Heart left ventricle (tissue), 16 donors: ENCODE results near the gene PPP1R8. TPM values are rescaled to one million over a fixed set of nuclear protein-coding genes. Genes with fewer than 3 reads are reported as not detected.
"Not testable (repeated sequence)": the region's sequence is repeated elsewhere in the genome, so short reads cannot be mapped to it uniquely, and the experiment has no call there.

Experiments used
- ATAC-seq, 4 donors: fragments of 200-7000 bp; cut with Tn5 transposase; one replicate each; pipeline ENCODE4 v1.9.1; 2020 to 2022; ENCODE audit warnings: moderate library complexity in 4 of 4, mild to moderate bottlenecking in 3 of 4, moderate number of reproducible peaks in 1 of 4
- DNase-seq, 5 donors: peaks; one replicate each; pipeline ENCODE4 v3.0.0-alpha.2; 2020
- H3K27ac ChIP-seq, 12 donors: fragments of 200-600 bp; sonication (generic) in 4 of 12; one replicate each; pipeline versions ENCODE4 v1.5.0 to v1.8.0; 2016 to 2022; ENCODE audit warnings: mild to moderate bottlenecking in 2 of 12
- H3K27me3 ChIP-seq, 9 donors: fragments of 200-600 bp; sonication (generic) in 2 of 9; one replicate each; pipeline versions ENCODE4 v1.5.1 to v1.8.0; 2016 to 2022; ENCODE audit warnings: mild to moderate bottlenecking in 3 of 9
- H3K36me3 ChIP-seq, 9 donors: fragments of 200-600 bp; sonication (generic) in 2 of 9; one replicate each; pipeline versions ENCODE4 v1.5.0 to v1.8.0; 2018 to 2022; ENCODE audit warnings: mild to moderate bottlenecking in 2 of 9
- H3K4me1 ChIP-seq, 12 donors: fragments of 200-600 bp; sonication (generic) in 4 of 12; one replicate each; pipeline versions ENCODE4 v1.5.0 to v1.8.0; 2016 to 2022; ENCODE audit warnings: mild to moderate bottlenecking in 3 of 12
- H3K4me3 ChIP-seq, 12 donors: fragments of 200-600 bp; sonication (generic) in 4 of 12; one replicate each; pipeline versions ENCODE4 v1.5.0 to v1.8.0; 2017 to 2022; ENCODE audit warnings: mild to moderate bottlenecking in 9 of 12, moderate library complexity in 4 of 12
- H3K9me3 ChIP-seq, 12 donors: fragments of 200-600 bp; sonication (generic) in 4 of 12; one replicate each; pipeline versions ENCODE4 v1.5.0 to v1.8.0; 2016 to 2022; ENCODE audit warnings: mild to moderate bottlenecking in 1 of 12
- POLR2A ChIP-seq, 2 donors: fragments of 450-650 bp; IDR thresholded peaks; one replicate each; pipeline ENCODE4 v1.6.1; 2017; ENCODE audit warnings: antibody characterized with exemption in 2 of 2, mild to moderate bottlenecking in 2 of 2, moderate library complexity in 2 of 2
- WGBS, 4 donors: extraction: QIAGEN DNeasy Blood & Tissue Kit in 2 of 4; methylation state at CpG; one replicate each; pipeline versions ENCODE4 v1.1.5 to v1.1.7; 2013 to 2018; 5-methylcytosine and 5-hydroxymethylcytosine counted together
- intact Hi-C, 10 donors: fragments of 100-400 bp; cut with DNase I; formaldehyde crosslinking; loops; one replicate each; pipeline versions ENCODE4 v1.11.1 to v1.14.2; 2022
- polyA plus RNA-seq, 2 donors: library from polyadenylated mRNA; stranded (reverse); fragments of 200-250 nt; gene quantifications; one replicate each; pipeline ENCODE4 v1.2.3, GENCODE V29; 2013
- total RNA-seq, 9 donors: library from RNA; depleted of rRNA in 2 of 9; stranded (reverse); fragments of >200 nt in 2 of 9; fragmentation: NEBNext Ultra II Directional in 3 of 9; extraction: Animal tissue kit (Norgen Biotek cat#: 25700) in 3 of 9; gene quantifications; one replicate each; pipeline versions ENCODE4 v1.1.0 to v1.2.4, GENCODE V29; 2016 to 2023
- TF ChIP-seq, protein P1 (sequence below), 12 donors: fragments of 200-600 bp; sonication (generic) in 4 of 12; IDR thresholded peaks; one replicate each; pipeline versions ENCODE4 v1.5.0 to v1.8.0; 2018 to 2022; ENCODE audit warnings: antibody characterized with exemption in 12 of 12, mild to moderate bottlenecking in 5 of 12
- donor health status: ischemic (EF 13 %, LVEDD 7.1; RV severe dilation, severe dysfunction).
- donor health status: healthy with polysubstance abuse.
- donor health status: DM: no; HTN: yes; CAD: no.
- donor health status: DM: no; HTN: no; CAD: no.
- donor health status: ischemic (EF 25% LVEDD 6.9; RV normal size, moderate dysfunction).
- donor health status: ischemic (EF 25% LVEDD 5.7; RV mildly dilated, moderate dysfunction).
- donor health status: healthy.
- donor health status: DM: yes; HTN: yes; CAD: no.
- donor health status: ischemic (EF 35%, LVEDD 5.7; RV mildly dilated, moderate dysfunction).
- donor health status: nonischemic (EF 11% LVEDD 7.7; RV severe dilation, severe dysfunction).
- donor health status: DM: yes; HTN: yes; CAD: no.
- donor health status: PGD.
- donor health status: ischemic (EF 29% LVEDD 5.4; RV normal size, mild dysfunction).
- donor health status: nonischemic (EF 23%, LVEDD 6.1; RV moderate dilation, normal function).

Gene PPP1R8
- total and polyA plus RNA-seq, 11 donors, result 13.3 to 32.9 (median 25.1) TPM

DNA sequence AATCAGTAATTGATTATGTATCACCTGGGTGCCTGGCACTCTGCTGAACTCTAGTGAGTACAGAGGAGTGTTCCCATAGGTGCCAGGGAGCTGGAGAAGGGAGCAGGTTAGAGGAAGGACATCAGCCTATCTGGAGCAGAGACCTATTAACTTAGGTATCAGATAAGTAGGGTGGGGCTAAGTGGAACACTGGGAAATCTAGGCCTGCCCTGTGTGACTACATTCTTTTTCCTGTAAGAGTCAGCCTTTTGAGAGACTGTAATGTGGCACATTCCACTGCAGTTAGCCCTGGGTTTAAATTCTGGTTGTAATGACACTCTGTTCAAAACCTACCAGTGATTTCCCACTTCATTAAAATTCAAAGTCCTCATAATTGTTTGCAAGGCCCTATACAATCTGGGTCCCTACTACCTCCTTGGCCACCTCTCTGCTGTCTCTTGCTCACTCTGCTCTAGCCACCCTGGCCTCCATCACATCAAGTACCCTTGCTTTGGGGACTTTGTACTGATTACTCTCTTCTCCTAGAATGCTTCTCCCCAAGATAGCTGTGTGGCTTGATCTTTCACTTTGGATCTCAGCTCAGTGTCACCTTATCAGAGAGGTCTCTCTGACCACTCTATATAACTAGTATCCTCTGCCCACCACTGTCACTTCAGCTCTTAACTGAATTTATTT is 44.7 kb upstream of the PPP1R8 start:
- Histone ChIP-seq H3K4me3 (no peak overlapping the region), H3K9me3 (no peaks in the 10 kb centered on the region), H3K27me3 (no peaks in the 10 kb centered on the region), H3K27ac (peak overlapping the region in 2 of 12 donors; percentile 16 to 18), H3K36me3 (peaks cover 0 to 28% (median 11%) of the 10 kb centered on the region in 9 donors), H3K4me1 (peaks cover 5 to 88% (median 41%) of the 10 kb centered on the region in 12 donors)
- DNase-seq (no peak), ATAC-seq (peak in 2 of 4 donors; percentile 36 to 44)
- intact Hi-C loops, result no loop called here
- TF ChIP-seq, protein P1, sequence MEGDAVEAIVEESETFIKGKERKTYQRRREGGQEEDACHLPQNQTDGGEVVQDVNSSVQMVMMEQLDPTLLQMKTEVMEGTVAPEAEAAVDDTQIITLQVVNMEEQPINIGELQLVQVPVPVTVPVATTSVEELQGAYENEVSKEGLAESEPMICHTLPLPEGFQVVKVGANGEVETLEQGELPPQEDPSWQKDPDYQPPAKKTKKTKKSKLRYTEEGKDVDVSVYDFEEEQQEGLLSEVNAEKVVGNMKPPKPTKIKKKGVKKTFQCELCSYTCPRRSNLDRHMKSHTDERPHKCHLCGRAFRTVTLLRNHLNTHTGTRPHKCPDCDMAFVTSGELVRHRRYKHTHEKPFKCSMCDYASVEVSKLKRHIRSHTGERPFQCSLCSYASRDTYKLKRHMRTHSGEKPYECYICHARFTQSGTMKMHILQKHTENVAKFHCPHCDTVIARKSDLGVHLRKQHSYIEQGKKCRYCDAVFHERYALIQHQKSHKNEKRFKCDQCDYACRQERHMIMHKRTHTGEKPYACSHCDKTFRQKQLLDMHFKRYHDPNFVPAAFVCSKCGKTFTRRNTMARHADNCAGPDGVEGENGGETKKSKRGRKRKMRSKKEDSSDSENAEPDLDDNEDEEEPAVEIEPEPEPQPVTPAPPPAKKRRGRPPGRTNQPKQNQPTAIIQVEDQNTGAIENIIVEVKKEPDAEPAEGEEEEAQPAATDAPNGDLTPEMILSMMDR (IDR thresholded peaks at IDR 0.05), result no peak
- TF ChIP-seq POLR2A (IDR thresholded peaks at IDR 0.05), result no peak

DNA sequence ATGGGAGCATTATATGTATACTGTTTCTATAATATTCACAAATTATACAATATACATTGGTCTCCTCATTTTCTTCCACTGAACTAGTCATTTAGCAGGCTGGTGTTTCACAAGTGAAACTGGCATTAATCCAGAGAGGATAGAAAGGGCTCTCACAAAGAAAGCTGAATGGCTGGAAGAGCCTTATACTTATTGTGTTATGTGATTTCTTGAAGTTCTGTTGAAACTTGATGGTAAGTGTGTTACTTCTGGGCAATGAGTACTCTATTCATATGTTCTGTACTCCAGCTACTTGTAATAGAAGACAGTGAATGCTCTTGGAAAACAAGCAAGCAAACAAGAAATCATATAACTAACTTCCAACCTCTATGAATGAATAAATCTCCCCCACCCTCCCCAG is 42.7 kb upstream of the PPP1R8 start:
- DNase-seq (no peak), ATAC-seq (no peak)
- intact Hi-C loops, result no loop called here
- TF ChIP-seq POLR2A (IDR thresholded peaks at IDR 0.05), result no peak
- TF ChIP-seq, protein P1 (IDR thresholded peaks at IDR 0.05), result no peak
- Histone ChIP-seq H3K4me3 (no peak overlapping the region), H3K9me3 (no peaks in the 10 kb centered on the region), H3K27me3 (no peaks in the 10 kb centered on the region), H3K36me3 (peaks cover 0 to 31% (median 21%) of the 10 kb centered on the region in 9 donors), H3K4me1 (peaks cover 5 to 70% (median 40%) of the 10 kb centered on the region in 12 donors), H3K27ac (peak overlapping the region in 2 of 12 donors; percentile 56 to 63)

DNA sequence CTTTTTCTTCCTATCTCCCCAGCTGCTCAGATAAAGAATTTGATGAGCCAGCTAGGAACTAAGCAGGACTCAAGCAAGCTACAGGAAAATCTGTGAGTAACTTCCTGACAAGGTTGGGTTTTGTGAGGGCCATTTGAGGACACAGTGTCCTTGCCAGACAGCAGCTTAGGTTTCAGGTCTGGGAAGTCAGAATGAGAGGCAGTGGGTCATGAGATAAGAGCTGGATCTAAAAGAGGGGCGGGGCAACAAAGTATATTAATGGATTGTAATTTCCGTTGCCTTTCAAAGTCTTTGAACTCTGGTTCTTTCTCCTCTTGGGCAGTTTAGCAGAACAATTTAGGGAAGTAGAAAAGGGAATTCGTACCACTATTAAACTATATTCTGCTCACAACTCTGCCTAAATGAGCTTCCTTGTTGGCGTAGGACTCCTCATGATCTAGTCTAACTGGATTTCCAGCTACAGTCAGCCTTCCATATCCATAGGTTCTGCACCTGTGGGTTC is 41.0 kb upstream of the PPP1R8 start:
- WGBS, 4 donors, result 37 to 45% (median 43%) methylated on average over 4 of the region's 4 CpGs
- peak overlapping the region in 10 of 12 donors; percentile 4 to 63 (median 50) for H3K27ac ChIP-seq
- H3K9me3 ChIP-seq, result no peaks in the 10 kb centered on the region
- H3K36me3 ChIP-seq, result peaks cover 3 to 48% (median 38%) of the 10 kb centered on the region in 9 donors
- intact Hi-C loops, result no loop called here
- DNase-seq (peak in 4 of 5 donors; percentile 35 to 51 (median 46)), ATAC-seq (peak; percentile 89 to 97 (median 91))
- peaks cover 5 to 60% (median 29%) of the 10 kb centered on the region in 12 donors for H3K4me1 ChIP-seq
- no peak overlapping the region for H3K4me3 ChIP-seq
- H3K27me3 ChIP-seq, result no peaks in the 10 kb centered on the region
- TF ChIP-seq, protein P1 (IDR thresholded peaks at IDR 0.05), result no peak
- TF ChIP-seq POLR2A (IDR thresholded peaks at IDR 0.05), result no peak

DNA sequence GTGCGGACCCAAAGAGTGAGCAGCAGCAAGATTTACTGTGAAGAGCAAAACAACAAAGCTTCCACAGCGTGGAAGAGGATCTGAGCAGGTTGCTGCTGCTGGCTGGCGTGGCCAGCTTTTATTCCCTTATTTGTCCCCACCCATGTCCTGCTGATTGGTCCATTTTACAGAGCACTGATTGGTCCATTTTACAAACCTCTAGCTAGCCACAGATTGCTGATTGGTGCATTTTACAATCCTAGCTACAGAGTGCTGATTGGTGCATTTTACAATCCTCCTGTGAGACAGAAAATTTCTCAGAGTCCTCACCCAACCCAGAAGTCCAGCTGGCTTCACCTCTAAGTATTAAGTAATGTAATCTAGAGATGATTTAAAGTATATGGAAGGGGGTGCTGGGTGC is 40.3 kb upstream of the PPP1R8 start:
- H3K36me3 ChIP-seq, result peaks cover 3 to 55% (median 45%) of the 10 kb centered on the region in 9 donors
- H3K9me3 ChIP-seq, H3K27me3 ChIP-seq, H3K4me3 ChIP-seq, DNase-seq, ATAC-seq, intact Hi-C loops: not testable (repeated sequence)
- peaks cover 5 to 54% (median 29%) of the 10 kb centered on the region in 12 donors for H3K4me1 ChIP-seq
- peak overlapping the region in 10 of 12 donors; percentile 4 to 63 (median 50) for H3K27ac ChIP-seq
- WGBS, 4 donors, result 95 to 98% (median 96%) methylated on average over 3 of the region's 3 CpGs
